Muscle of back (tissue), 11 donors: ENCODE data around the gene ABCB11. TPM values are rescaled to one million over a fixed set of nuclear protein-coding genes. Genes with fewer than 3 reads are reported as not detected.
"Not testable (repeated sequence)": the region's sequence is repeated elsewhere in the genome, so short reads cannot be mapped to it uniquely, and the experiment has no call there.

ENCODE experiments used
- DNase-seq, 3 donors: peaks; one replicate each; pipeline versions ENCODE4 v3.0.0 to v3.0.0-alpha.2; 2013
- polyA plus RNA-seq, 10 donors: library from polyadenylated mRNA; unstranded; fragments of 120-200 nt; gene quantifications; one replicate each; pipeline ENCODE4 v1.2.1, GENCODE V29; 2013; ENCODE audit not compliant: insufficient read length in 10 of 10

Gene ABCB11
- polyA plus RNA-seq, 10 donors: 0.06 to 0.21 (median 0.11) TPM; not detected in 7

DNA sequence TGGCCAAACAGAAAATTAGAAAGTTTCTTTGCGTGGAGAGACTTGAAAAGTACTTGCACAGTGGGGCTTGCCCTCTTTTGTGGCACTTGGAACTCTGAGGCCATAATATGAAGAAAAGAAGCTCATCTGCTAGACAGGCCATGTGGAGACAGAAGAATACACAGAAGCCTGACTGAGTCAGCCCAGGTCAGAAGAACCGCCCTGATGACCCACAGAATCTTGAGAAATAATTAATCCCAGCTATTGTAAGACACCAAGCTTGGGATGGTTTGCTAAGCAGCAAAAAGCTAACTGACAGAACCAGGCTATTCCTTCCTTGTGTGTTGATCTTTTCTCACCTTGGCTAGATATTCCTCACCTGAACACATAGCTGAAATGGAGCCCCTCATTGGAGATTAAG lies 96.3 kb downstream of the ABCB11 start:
- DNase-seq: no peak

- not testable (repeated sequence) for DNase-seq
Measured at GRCh38 chr2:168932174-168932573, 99.0 kb downstream of the ABCB11 start.

DNA sequence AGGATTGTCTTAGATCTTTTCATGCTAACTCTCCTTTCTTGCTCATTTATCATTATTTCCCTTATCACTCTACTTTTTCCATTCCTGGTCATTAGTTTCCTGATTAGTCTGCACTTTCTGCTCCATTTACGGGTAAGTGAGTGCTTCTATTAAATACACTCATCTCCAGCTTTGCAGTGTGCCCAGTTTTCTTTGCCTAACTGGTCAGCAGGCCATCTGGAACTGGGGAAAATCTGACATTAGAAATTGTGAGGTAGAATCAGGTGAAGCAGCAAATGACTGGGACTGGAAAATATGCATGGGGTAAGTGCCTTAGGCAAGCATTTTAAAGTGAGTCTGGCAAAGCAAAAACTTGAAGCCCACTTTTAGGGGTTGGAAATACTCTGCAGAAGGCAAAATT lies 100.9 kb downstream of the ABCB11 start:
- no peak for DNase-seq

DNA sequence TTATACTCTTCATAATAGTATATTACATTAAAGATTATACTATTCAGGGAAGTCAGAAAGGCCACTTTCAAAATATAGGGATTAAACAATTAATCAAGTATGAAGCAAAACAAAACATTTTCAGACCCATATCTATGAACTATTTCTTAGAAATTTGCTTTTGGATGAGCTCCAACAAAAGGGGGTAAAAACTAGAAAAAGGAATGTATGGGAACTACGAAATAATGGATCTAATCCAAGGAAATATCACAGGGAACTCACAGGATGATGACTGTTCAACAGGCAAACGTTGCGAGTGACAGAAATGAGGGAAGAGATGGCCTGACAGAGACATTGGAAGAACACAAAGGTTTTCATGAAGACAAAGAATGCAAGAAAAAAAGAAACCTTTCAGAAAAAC lies 102.1 kb downstream of the ABCB11 start:
- no peak for DNase-seq

GRCh38 chr2:168928113-168928831 lies 102.9 kb downstream of the ABCB11 start:
- no peak for DNase-seq

- DNase-seq: no peak
Measured at GRCh38 chr2:168926621-168927386, 104.3 kb downstream of the ABCB11 start.

GRCh38 chr2:168920504-168921157 lies 110.5 kb downstream of the ABCB11 start:
- peak; percentile 20 to 50 (median 27) for DNase-seq

DNA sequence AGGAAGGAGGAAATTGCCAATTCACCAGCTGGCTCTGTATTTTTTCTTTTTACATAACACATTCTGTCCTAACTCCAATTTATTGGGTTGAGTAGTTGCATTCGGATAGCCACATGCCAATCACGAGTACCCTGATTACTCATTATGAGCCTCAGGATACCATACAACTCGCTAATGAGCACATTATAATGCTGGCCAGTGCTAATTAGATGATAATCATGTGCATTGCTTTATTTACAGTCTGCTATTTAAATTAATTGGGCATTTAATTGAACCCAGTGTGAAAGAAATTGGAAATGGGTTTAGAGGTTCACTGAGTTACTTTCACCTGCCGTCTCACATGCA lies 114.8 kb downstream of the ABCB11 start:
- DNase-seq: no peak

GRCh38 chr2:168915441-168916330 lies 115.4 kb downstream of the ABCB11 start:
- DNase-seq: no peak

DNA sequence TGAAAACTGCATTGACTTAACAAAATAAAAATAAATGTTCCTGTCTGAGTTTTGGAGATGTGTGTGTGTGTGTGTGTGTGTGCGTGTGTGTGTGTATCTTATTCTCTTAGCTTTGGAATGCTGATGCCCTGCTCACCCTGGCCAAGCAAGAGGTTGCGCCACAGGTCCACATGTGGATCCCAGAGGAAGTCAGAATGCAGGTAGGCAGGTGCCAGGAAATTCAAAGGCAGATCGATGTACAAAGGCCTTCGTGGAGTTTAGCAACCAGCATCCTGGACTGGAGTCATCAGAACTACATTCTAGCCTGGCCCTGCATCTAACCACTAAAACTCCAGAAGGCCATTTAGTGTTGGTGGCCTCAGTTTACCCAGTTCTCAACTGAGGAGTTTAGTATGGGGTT lies 117.6 kb downstream of the ABCB11 start:
- peak in 1 of 3 donors; percentile 2 for DNase-seq

DNA sequence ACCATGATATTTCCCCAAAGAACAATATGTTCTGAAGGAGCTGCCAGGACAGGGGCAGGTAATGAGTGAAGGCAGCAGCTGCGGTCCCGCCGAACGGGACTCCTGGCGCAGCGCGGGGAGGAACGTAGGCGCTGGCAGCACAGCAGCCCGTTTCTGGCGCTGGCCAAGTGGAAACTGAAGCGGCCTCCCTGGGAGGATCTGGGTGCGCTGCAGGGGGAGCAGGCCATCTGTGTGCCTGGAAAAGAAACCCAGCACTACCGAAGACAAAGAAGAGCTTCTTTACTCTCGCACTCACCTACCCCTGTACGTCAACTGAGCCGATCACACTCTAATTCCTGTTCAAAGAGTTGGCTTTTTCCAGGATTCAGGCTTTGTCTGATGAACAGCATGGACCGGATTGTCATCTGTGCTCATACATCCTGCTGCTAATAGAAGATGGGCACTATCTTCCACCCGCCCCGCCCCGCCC lies 118.2 kb downstream of the ABCB11 start:
- peak; percentile 19 to 81 (median 57) for DNase-seq

DNA sequence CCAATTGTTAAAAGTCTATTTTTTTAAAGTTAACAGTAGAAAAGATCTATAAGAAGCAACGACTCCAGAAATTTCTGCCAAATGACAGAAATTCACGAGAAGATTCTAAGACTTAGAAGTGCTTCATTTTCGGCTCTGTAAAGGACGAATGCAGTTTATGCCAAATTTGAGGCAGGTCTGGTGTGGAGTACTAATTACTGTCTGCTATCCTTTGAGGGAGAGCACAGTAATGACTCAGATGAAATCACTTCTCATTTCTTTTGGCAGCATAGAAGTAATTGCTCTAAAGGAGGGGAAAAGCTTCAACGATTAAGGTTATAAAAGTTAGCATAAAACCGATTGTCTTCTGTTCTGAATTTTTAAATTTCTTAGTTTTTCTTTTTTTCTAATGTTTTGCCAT lies 118.7 kb downstream of the ABCB11 start:
- no peak for DNase-seq

GRCh38 chr2:168910330-168910729 lies 120.8 kb downstream of the ABCB11 start:
- DNase-seq: no peak

DNA sequence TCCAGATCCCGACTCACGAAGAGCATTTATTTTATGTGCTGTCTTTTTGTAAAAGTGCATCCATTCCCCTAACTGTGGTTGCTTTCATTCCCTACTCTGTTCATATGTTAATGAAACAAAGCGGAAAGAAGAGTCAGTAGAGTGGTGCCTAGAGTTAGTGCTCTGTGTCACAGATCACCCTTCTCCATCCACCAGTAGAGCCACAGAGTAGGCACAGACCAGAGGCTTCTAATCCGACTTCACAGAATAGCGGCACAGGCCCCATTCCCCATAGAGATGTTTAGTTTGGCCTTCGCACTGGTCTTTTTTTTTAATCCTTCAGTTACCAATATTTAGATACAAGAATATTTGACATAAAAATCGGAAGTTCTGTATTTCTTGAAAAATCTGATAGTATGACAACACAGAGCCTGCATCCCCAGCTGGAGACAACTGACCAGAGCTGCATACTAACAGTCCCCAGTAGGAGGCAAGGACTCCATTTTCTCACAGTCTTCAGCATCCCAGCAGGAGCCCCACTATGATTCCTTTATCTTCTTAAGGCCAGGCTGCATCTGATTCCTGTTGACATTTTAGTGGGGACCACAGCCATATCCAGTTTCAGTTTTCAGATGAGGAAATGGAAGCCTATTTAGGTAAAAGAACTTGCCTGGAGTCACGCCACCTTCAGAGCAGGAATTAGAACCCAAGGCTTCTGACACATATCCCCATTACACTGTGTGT lies 123.0 kb downstream of the ABCB11 start:
- DNase-seq: no peak

DNA sequence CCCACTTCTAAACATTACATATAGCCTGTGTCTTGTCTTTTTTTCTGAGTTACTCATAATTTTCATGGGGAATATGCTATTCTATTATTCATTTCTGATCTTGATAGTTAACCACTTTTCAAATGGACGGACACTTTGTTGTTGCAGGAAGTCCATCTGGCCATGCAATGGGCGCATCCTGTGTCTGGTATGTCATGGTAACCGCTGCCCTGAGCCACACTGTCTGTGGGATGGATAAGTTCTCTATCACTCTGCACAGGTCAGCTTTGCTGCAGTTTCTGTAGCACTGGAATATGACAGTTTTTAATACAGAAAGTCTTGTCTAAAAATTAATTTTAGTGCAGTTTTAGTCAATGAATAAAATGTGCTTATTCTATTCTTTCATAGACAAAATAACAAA lies 126.8 kb downstream of the ABCB11 start:
- no peak for DNase-seq

DNA sequence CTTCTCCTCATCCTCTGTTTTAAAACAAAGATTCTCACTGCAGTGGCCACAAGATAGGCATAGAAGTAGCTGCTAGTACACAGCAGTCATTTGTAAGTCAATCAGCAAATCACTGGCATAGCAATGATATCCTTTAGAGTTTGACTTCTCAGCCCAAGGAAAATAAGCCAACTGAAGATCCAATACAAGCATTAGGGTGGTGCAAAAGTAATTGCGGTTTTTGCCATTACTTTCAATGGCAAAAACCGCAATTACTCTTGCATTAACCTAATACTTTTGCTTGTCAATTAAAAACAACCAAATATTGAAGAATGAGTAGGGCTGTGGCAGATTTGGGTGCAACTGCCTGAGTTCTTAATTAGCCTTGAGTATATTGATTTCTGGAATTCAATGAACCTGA lies 127.2 kb downstream of the ABCB11 start:
- DNase-seq: no peak

DNA sequence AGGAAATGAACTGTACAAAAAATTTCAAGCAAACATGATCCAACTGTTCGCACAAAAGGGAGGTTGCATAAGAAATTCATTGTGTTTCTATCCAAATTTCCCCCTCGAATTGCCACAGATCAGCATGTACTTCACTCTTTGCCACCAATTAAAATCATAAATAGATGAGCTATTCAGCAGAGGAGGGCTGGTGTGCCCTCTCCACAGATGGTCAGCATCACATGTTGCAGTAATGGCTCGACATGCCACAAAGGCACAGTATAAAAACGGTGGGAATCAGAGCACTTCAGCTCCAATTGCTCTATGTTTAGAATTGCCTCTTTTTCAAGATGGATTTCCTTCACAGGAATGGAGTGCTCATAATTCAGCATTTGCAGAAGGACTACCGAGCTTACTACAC lies 130.1 kb downstream of the ABCB11 start, which contains the start of gene G6PC2:
Gene G6PC2, plus strand, starts transcription at position 289 of the 400 bp plus-strand sequence. Its CDS starts 41 bp downstream, at position 330.
- DNase-seq: no peak

- no peak for DNase-seq
Measured at GRCh38 chr2:168897449-168897848, 133.7 kb downstream of the ABCB11 start.

DNA sequence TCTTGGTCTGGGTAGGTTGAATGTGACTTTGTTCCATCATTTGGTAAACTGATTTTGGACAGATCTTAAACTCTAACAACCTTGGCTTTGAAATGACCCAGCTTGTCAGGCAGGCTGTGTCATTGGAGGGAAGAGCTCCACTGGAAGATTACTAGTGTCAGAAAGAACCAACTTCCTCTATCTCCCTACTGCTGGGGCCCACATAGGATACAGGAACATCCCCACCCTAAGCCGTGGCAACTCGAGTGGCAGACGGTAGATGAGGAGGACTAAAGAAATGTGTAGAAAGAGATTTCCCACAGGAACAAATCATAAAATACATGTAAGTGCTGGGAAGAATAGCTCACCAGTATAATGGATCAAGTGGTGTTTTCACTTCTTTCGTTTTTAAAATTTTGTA lies 134.3 kb downstream of the ABCB11 start:
- no peak for DNase-seq

GRCh38 chr2:168895771-168896170 lies 135.4 kb downstream of the ABCB11 start:
- DNase-seq: no peak

- DNase-seq: no peak
Measured at GRCh38 chr2:168894720-168895119, 136.4 kb downstream of the ABCB11 start.
